ENCODE results near the gene EEFSEC. TPM values are rescaled to one million over a fixed set of nuclear protein-coding genes. Genes with fewer than 3 reads are reported as not detected.

The EEFSEC gene
- total RNA-seq, 1 donor from 2014 or later: 24.6 TPM

DNA sequence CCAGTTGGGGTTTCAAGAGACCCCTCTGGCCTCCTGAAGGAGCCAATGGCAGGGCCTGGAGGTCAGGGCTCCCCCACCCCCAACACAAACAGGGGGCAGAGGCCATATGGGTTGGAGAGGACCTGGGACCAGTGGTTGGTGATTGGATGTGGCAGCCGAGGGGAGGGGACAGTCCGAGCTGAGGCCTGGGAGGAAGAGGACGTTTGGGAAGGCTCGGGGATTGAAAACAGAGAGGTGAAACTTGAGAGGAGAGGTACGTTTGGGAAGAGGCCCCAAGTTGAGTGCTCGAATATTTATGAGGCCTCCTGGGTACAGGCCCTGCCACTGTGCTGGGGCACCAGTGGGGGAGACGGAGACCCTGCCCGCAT, 259.7 kb downstream of the EEFSEC start:
- H3K9me3 ChIP-seq: no peaks in the 10 kb centered on the region
- intact Hi-C loops (cut with DNase I): no loop called here

DNA sequence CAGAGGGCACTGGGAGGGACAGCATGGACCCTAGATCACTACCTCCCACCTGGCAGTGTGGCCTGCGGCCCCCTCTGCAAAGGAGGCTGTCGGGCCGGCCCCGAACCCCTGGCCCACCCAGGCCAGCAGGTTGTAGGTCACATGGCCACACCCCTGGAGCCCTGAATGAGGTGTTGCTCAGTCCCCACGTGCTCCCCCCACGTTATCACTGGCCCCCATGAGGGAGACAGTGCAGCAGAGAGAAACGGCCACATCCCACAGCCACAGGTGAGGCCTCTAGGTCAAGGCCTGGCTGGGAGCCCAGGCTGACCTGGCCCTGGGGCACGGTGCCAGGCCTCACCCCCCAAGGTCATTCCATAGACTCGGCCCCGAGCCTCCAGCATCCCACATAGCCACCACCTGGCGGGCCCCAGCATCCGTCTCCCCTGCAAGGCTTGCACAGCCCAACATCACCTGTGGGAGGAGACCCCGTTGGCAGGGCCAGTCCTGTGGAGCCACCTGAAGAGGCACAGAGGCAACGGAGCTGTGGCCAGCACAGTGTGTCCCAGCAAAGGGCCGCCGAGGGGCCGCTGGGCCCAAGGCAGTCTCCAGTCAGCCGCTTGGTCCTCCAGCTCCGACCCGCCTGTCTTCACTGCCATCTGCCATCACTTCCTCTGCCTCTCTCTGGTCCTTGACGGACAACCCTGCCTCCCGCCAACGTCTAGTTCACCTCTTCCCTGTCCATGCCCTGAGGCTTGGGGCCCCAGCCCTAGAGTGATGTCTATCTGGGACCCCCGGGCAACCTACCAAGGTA, 260.3 kb downstream of the EEFSEC start:
- H3K36me3 ChIP-seq: no peaks in the 10 kb centered on the region
- no peaks in the 10 kb centered on the region for H3K27me3 ChIP-seq
- H3K4me3 ChIP-seq: no peak overlapping the region
- DNase-seq (ENCODE audit: extremely low spot score in 2 of 2): no peak
- intact Hi-C loops (cut with DNase I): no loop called here
- no peaks in the 10 kb centered on the region for H3K4me1 ChIP-seq
- no peak for TF ChIP-seq POLR2A (IDR thresholded peaks at IDR 0.05)
- TF ChIP-seq, protein P1, sequence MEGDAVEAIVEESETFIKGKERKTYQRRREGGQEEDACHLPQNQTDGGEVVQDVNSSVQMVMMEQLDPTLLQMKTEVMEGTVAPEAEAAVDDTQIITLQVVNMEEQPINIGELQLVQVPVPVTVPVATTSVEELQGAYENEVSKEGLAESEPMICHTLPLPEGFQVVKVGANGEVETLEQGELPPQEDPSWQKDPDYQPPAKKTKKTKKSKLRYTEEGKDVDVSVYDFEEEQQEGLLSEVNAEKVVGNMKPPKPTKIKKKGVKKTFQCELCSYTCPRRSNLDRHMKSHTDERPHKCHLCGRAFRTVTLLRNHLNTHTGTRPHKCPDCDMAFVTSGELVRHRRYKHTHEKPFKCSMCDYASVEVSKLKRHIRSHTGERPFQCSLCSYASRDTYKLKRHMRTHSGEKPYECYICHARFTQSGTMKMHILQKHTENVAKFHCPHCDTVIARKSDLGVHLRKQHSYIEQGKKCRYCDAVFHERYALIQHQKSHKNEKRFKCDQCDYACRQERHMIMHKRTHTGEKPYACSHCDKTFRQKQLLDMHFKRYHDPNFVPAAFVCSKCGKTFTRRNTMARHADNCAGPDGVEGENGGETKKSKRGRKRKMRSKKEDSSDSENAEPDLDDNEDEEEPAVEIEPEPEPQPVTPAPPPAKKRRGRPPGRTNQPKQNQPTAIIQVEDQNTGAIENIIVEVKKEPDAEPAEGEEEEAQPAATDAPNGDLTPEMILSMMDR (IDR thresholded peaks at IDR 0.05): no peak
- TF ChIP-seq POLR2AphosphoS5 (IDR thresholded peaks at IDR 0.05; ENCODE audit: insufficient read depth in 1 of 2, low read depth in 1 of 2): no peak
- H3K27ac ChIP-seq: no peak overlapping the region
- H3K9me3 ChIP-seq: no peaks in the 10 kb centered on the region

More for the DNA sequence above, 259.7 kb downstream of the EEFSEC start:
- Histone ChIP-seq H3K27me3 (no peaks in the 10 kb centered on the region), H3K4me3 (no peak overlapping the region), H3K36me3 (no peaks in the 10 kb centered on the region), H3K27ac (no peak overlapping the region), H3K4me1 (no peaks in the 10 kb centered on the region)
- TF ChIP-seq POLR2AphosphoS5 (IDR thresholded peaks at IDR 0.05; ENCODE audit: insufficient read depth in 1 of 2, low read depth in 1 of 2) (no peak), POLR2A (IDR thresholded peaks at IDR 0.05) (no peak)
- TF ChIP-seq, protein P1 (IDR thresholded peaks at IDR 0.05): no peak
- DNase-seq (ENCODE audit: extremely low spot score in 2 of 2): no peak

DNA sequence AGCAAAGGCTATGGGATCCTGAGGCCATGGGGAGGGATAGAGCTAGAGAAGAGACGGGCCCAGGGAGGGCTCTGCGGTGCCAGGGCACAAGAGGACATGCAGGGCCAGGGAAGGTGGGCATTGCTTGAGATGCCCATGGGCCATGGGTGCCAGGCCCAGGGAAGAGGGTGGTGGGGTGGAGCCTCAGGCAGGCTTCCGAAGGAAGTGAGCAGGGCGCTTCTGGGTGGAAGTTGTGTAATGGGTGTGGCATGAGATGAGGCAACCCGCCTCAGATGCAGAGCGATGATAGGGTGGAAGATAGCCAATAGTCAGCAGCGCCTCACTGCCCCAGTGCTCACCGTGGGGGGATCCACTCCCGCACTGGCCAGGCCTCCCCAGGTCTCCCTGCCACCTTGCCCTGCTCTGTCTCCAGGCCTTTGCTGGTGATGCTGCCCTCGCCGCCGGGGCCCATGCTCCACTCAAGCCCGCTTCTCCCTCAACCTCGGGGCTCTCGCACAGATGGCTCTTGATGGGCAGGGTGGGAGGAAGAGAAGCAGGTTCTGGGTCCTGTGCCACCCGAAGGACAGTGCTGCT, 262.0 kb downstream of the EEFSEC start:
- no peak for DNase-seq (ENCODE audit: extremely low spot score in 2 of 2)
- H3K9me3 ChIP-seq: no peaks in the 10 kb centered on the region
- no peak overlapping the region for H3K27ac ChIP-seq
- intact Hi-C loops (cut with DNase I): loop anchor here (5.0 kb wide), 1 partner anchor 87 kb away; no protein-coding TSS in a partner anchor
- no peaks in the 10 kb centered on the region for H3K27me3 ChIP-seq
- no peaks in the 10 kb centered on the region for H3K4me1 ChIP-seq
- H3K4me3 ChIP-seq: no peak overlapping the region
- no peaks in the 10 kb centered on the region for H3K36me3 ChIP-seq
- no peak for TF ChIP-seq POLR2A (IDR thresholded peaks at IDR 0.05)
- TF ChIP-seq POLR2AphosphoS5 (IDR thresholded peaks at IDR 0.05; ENCODE audit: insufficient read depth in 1 of 2, low read depth in 1 of 2): no peak
- TF ChIP-seq, protein P1 (IDR thresholded peaks at IDR 0.05): no peak

DNA sequence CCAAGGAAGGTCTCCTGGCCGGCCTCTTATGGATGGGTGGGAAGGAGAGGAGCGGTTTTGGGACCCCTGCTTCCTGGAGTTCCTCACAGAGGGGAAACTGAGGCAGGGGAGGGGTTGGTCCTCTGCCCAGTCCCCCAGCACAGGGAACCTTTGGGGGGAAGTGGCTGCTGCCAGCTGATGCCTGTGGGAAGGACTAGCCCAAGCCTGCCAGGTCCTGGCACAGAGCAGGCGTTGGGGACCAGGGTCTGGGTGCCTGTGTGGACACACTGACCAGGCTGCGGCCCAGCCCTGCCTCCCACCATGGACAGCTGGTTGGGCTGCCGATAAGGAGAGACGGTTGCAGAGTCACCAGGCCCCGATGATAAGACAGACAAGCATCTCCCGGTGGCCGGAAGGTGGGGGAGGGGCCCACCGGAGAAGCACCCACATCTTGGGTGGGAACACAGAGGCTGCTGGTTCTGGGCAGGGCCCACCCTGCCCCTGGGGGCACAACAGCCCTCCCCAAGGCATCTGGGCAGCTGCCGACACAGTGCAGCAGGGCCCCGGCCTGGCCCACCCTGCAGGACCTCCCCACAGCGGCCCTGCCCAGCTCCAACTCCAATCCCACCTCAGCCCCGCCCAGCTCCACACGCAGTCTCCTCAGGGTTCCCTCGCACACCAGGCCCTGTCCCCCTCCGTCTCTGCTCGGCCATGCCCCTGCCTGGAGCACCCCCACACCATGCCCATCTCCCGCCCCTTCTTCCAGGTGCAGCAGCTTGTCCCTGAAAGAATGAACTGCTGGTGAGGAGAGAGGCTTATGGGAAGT, 262.7 kb downstream of the EEFSEC start:
- DNase-seq (ENCODE audit: extremely low spot score in 2 of 2): no peak
- Histone ChIP-seq H3K4me3 (no peak overlapping the region), H3K9me3 (no peaks in the 10 kb centered on the region), H3K27me3 (no peaks in the 10 kb centered on the region), H3K27ac (no peak overlapping the region), H3K36me3 (no peaks in the 10 kb centered on the region), H3K4me1 (no peaks in the 10 kb centered on the region)
- TF ChIP-seq, protein P1 (IDR thresholded peaks at IDR 0.05): no peak
- TF ChIP-seq POLR2A (IDR thresholded peaks at IDR 0.05): no peak
- no peak for TF ChIP-seq POLR2AphosphoS5 (IDR thresholded peaks at IDR 0.05; ENCODE audit: insufficient read depth in 1 of 2, low read depth in 1 of 2)
- intact Hi-C loops (cut with DNase I): loop anchor here (5.0 kb wide), 1 partner anchor 86 kb away; no protein-coding TSS in a partner anchor
